K562 (cell line): Measurements from ENCODE around the gene SMAD1. TPM values are rescaled to one million over a fixed set of nuclear protein-coding genes. Genes with fewer than 3 reads are reported as not detected.

Experiments
- EHMT2 ChIP-seq: fragments of 450-650 bp; IDR thresholded peaks from 2 replicates; pipeline ENCODE4 v1.6.1; 2018; ENCODE audit warnings: antibody characterized with exemption
- HLTF ChIP-seq: fragments of 450-650 bp; IDR thresholded peaks from 2 replicates; pipeline ENCODE4 v1.6.1; 2016
- NR2C2 ChIP-seq, 2 experiments: fragments of 200-800 bp in 1 of 2; sonication (Bioruptor generic) in 1 of 2; sonication (generic) in 1 of 2; formaldehyde crosslinking in 1 of 2; IDR thresholded peaks; 2 replicates each; pipeline versions ENCODE4 v1.6.1 to v1.8.0; 2016 to 2022; ENCODE audit warnings: mild to moderate bottlenecking in 1 of 2, missing compliant biosample characterization in 1 of 2, missing genetic modification characterization in 1 of 2, missing genetic modification reagents in 1 of 2
- NR2F6 ChIP-seq: fragments of 450-650 bp; formaldehyde crosslinking; IDR thresholded peaks from 2 replicates; pipeline ENCODE4 v1.4.0; 2020; ENCODE audit warnings: mild to moderate bottlenecking
- RBM25 ChIP-seq: fragments of 200-400 bp; formaldehyde crosslinking; IDR thresholded peaks from 2 replicates; pipeline ENCODE4 v1.6.1; 2018; ENCODE audit warnings: low read length, low read depth, moderate library complexity; ENCODE audit not compliant: severe bottlenecking
- SAP30 ChIP-seq: fragments of 200-600 bp; sonication (generic); IDR thresholded peaks from 2 replicates; pipeline ENCODE4 v1.6.1; 2012; ENCODE audit warnings: borderline replicate concordance, low read depth, mild to moderate bottlenecking, moderate library complexity, low read length, control low read depth, inconsistent platforms; ENCODE audit not compliant: insufficient read depth, poor library complexity, severe bottlenecking
- SMAD4 ChIP-seq: fragments of 250-450 bp; sonication (Bioruptor Pico); conservative IDR thresholded peaks from 2 replicates; pipeline ENCODE4 v1.8.0; 2021; ENCODE audit warnings: inconsistent platforms, mild to moderate bottlenecking, moderate library complexity
- ZFPM2 ChIP-seq: fragments of 250-450 bp; sonication (Bioruptor Pico); IDR thresholded peaks from 2 replicates; pipeline ENCODE4 v1.5.1; 2022; ENCODE audit warnings: mild to moderate bottlenecking
- ZNF316 ChIP-seq: fragments of 450-650 bp; IDR thresholded peaks from 2 replicates; pipeline ENCODE4 v1.6.1; 2016
- ZNF75A ChIP-seq: fragments of 450-650 bp; formaldehyde crosslinking; IDR thresholded peaks from 2 replicates; pipeline ENCODE4 v1.4.0; 2020; ENCODE audit warnings: mild to moderate bottlenecking
- ZZZ3 ChIP-seq: fragments of 450-650 bp; IDR thresholded peaks from 2 replicates; pipeline ENCODE4 v1.6.1; 2016; ENCODE audit warnings: antibody characterized with exemption, mild to moderate bottlenecking, moderate library complexity
- polyA plus RNA-seq, 8 experiments: library from polyadenylated mRNA; depleted of rRNA in 4 of 8; stranded (reverse) in 5 of 8; unstranded in 3 of 8; fragments of >200 nt; fragmentation: Nextera tagmentation in 2 of 8; fragmentation: Illumina TruSeq in 1 of 8; extraction: Ambion mirVana in 2 of 8; extraction: Trizol in 1 of 8; gene quantifications; 2 replicates each; pipeline versions ENCODE4 v1.2.1 to v1.2.3, GENCODE V29; 2011 to 2014; ENCODE audit warnings: inconsistent platforms in 1 of 8, missing spikeins in 1 of 8
- total RNA-seq, 7 experiments: library from RNA; depleted of rRNA in 6 of 7; stranded (reverse); fragments of >200 nt in 6 of 7; fragmentation: Illumina TruSeq in 2 of 7; extraction: Trizol in 2 of 7; gene quantifications; 2 replicates each; pipeline versions ENCODE4 v1.2.1 to v1.2.3, GENCODE V29; 2011 to 2021; ENCODE audit warnings: low replicate concordance in 1 of 7
- TF ChIP-seq, protein P1 (sequence below): fragments of 250-450 bp; sonication (Bioruptor Pico); IDR thresholded peaks from 2 replicates; pipeline ENCODE4 v1.8.0; 2022; ENCODE audit warnings: inconsistent platforms, mild to moderate bottlenecking, moderate library complexity, borderline replicate concordance

Gene SMAD1
- total and polyA plus RNA-seq, 9 of the 15 experiments (the other 6 are each of a cell fraction or from before 2014, with no cell fraction given) = 0.05 to 0.54 (median 0.21) TPM; not detected in 3

DNA sequence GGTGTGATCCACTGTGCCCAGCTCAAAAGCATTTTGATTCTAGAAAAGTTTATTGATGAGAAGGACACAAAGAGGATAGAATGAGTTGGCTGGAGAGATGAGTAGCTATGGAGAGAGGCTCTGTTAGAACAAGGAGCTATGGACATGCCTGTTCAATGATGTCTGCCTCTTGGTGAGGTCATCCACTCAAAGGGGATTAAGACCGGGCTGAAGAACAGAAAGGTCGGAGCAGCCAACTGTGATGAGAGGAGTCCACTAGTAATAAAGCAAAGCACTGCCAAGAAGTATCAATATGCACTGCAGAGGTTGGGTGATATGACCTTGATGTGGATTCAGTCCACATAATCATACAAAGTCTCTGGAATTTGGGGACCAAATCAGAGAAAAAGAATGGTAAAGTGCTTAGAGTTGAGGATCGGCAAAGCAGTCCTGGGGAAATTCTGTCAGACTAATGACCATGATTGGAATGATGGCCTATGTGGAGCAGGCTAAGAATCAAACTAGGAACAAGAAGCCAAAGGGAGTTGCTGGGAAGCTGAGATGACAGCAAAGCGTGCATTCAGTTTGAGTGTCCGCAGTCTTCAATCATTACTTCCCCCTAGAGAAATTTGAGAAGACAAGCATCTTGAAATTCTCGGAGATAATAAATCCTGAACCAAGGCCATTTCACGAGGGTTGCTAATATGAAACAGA is 81.8 kb downstream of the SMAD1 start (continued):
- TF ChIP-seq, protein P1, sequence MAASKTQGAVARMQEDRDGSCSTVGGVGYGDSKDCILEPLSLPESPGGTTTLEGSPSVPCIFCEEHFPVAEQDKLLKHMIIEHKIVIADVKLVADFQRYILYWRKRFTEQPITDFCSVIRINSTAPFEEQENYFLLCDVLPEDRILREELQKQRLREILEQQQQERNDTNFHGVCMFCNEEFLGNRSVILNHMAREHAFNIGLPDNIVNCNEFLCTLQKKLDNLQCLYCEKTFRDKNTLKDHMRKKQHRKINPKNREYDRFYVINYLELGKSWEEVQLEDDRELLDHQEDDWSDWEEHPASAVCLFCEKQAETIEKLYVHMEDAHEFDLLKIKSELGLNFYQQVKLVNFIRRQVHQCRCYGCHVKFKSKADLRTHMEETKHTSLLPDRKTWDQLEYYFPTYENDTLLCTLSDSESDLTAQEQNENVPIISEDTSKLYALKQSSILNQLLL = no peak
- TF ChIP-seq RBM25 (no peak), ZFPM2 (CRISPR knock-in tag) (no peak), ZZZ3 (no peak), HLTF (no peak), EHMT2 (no peak), NR2C2 (CRISPR knock-in tag; IDR thresholded peaks at IDR 0.05) (no peak), NR2C2 (tag; IDR thresholded peaks at IDR 0.05) (no peak), ZNF316 (no peak), ZNF75A (CRISPR knock-in tag) (no peak), SMAD4 (CRISPR knock-in tag) (no peak), SAP30 (no peak), NR2F6 (CRISPR knock-in tag) (no peak)
